NCI-H69 (cell line): ENCODE data around the gene ZNF444.
A peak's percentile ranks its signal among the peaks of the same experiment; 100 is the strongest.

Source experiments
- DNase-seq: peaks from one replicate; lab custom pipeline; 2025; lab: John Stamatoyannopoulos, UW

Gene ZNF444

GRCh38 chr19:56121180-56122167, 19.6 kb upstream of the ZNF444 start, which contains the start of gene ZNF787:
Gene ZNF787 (minus strand): TSS chr19:56121295. CDS start chr19:56103217, 18,078 bp downstream.
- peak; percentile 100 for DNase-seq

DNA sequence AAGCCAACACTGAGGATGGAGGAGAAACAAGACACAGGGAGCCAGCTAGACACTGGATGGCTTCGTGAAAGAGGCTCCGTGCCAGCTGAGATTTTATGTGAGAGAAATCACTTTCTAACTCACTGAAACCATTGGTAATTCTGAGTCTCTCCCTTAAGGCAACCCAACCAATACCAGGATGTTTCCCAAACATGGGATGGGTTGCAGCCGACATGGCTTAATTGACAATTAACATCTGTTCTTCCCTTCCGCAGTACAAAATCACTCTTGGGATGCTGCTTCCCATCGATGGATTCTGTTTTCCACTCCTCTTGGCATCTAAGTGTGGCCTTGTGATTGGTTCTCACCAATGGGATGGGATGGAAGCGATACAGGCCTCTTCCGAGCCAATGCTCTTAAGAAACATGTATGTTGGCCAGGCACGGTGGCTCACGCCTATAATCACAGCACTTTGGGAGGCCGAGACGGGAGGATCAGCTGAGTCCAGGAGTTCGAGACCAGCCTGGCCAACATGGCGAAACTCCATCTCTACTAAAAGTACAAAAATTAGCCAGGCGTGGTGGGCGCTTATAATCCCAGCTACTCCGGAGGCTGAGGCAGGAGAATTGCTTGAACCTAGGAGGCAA, 17.7 kb upstream of the ZNF444 start:
- DNase-seq = no peak

- no peak for DNase-seq
Measured at GRCh38 chr19:56124578-56124977, 16.5 kb upstream of the ZNF444 start.

DNA sequence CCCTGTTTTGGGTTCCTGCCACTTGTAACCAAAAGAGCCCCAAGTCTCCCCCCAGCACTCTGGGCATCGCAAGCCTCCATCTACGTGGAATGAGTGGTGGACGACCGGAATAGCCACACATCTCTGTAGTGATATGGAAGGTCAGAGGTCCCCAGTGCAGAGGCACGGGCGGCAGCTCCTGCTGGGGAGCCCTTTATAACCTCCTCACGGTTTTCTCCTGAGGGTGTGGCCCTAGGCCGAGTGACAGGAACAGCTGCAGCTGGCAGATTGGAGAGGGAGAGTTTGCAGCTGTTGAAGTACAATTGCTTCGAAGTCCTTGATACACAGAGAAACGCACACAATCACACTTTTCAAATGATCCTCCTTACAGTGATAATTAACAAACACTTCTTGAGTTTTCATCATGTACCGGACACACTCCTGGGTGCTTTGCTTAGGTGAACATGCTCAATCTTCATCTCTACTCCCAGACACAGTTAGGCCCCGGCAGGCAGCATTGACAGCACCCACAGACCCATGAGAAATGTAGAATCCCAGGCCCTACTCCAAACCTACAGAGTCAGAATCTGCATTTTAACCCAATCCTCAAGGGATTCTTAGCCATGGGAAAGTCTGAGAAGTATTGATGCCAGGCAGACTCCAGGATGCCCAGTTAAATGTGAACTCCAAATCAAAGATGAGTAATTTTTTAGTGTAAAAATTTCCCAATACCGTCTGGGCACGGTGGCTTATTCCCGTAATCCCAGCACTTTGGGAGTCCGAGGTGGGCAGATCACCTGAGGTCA, 15.1 kb upstream of the ZNF444 start:
- DNase-seq = no peak

GRCh38 chr19:56126983-56127780, 13.9 kb upstream of the ZNF444 start:
- DNase-seq = no peak

DNA sequence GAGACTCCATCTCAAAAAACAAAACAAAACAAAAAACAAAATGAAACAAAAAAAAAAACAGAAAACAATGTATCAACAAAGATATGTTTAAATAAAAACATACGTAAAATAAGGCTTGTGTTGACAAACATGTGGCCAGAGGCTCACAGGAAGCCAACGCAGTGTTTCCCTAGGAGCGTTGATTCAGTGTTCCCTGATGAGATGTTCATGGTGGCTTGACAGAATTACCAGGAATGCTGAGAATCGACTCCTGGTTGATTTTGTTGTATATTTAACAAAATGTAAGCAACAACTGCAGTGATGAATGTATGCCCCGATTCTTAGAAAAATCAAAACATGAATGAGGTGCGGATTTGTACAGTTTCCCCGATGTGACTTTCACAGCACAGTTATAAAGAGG, 11.1 kb upstream of the ZNF444 start:
- DNase-seq = no peak

DNA sequence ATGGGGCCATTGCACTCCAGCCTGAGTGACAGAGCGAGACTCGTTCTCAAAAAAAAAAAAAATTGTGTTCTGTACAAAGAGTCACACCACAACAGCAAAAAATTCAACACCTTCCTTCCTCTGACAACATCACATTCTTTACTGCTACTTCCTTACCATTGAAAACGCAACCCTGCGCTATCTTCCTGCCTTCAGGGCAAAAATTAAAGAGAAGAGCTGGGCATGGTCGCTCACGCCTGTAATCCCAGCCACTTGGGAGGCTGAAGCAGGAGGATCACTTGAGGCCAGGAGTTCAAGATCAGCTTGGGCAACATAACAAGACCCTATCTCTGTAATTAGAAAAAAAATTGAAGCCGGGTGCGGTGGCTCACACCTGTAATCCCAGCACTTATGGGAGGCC, 9.4 kb upstream of the ZNF444 start:
- DNase-seq = no peak

GRCh38 chr19:56132316-56132822, 8.7 kb upstream of the ZNF444 start:
- DNase-seq = no peak

DNA sequence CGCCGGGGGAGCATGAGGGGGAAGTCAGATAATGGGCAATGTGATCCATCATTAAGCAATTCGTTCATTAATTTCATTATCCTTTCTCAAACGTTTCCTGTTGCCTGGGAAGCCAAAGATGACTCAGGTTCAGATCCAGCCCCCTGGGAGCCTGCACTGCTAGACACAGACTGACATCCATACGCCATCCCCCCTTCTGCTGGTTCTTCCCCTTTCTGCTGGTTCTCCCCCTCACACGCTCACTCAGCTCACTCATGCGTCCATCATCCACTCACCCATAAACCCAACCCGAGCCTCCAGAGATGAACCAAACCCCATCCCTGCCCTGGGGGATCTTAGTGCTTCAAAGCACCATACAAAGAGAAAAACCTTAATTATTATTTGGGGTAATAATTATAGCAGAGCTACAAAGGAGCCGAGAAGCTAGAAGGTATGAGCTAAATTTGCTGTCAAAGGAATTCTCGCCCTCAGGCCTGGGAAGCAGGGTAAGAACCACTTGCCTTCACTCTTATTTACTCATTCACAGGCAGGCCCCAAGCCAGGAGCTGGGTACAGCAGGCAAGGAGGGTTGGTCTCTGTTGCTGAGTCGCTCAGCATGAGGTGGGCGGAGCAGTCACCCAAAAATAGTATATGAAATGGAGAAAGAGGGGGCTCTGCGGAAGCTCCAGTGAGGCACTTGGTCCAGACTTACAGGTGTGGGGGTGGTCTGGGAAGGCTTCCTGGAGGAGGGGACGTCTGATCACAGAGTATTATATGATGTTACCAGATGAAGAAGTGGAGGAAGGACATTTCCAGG, 7.0 kb upstream of the ZNF444 start:
- peak; percentile 88 for DNase-seq

GRCh38 chr19:56134654-56134921, 6.5 kb upstream of the ZNF444 start:
- peak; percentile 75 for DNase-seq

- no peak for DNase-seq
Measured at GRCh38 chr19:56136362-56136761, 4.7 kb upstream of the ZNF444 start.

- DNase-seq = peak; percentile 14
Measured at GRCh38 chr19:56137405-56137804, 3.7 kb upstream of the ZNF444 start.

GRCh38 chr19:56138069-56138468, 3.0 kb upstream of the ZNF444 start:
- DNase-seq = no peak

DNA sequence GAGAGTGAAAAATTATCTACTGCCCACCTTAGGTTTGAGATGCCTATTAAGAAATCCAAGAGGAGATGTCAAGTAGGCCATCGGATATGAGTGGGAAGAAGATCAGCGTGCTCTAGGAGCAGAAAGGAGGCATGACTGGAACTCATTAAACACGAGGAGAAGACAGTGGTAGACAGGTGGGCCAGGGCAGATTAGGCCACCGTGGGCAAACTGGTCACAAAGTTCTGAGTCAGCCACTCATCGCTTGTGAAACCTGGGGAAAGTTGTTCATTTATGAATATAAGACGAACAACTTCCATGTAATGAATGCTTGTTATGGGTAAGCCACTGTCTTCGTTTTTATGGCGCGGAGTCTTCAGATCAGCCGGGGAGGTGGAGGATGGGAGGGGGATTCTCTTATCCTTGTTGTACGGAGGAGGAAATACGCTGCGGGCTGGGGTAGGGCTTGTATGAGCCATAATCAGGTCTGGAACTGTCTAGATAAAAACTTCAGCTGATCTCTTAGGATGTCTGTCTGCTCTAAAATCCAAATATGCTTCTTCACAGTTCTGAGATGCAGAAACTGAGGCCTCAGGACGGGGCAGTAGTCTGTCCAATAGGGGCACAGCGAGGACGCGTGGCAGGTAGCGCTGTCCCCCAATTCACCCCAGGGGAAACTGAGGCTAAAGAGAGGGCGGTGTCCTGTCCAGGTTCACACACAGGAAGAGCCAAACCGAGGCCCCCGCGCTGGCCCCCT, 1.1 kb upstream of the ZNF444 start:
- DNase-seq = no peak

GRCh38 chr19:56141417-56141993, 418 bp downstream of the ZNF444 start:
- DNase-seq = peak; percentile 59

- DNase-seq = peak; percentile 75
Measured at GRCh38 chr19:56142087-56142787, 1.1 kb downstream of the ZNF444 start.

- DNase-seq = no peak
Measured at GRCh38 chr19:56142897-56143434, 1.9 kb downstream of the ZNF444 start.

GRCh38 chr19:56144376-56144775, 3.3 kb downstream of the ZNF444 start:
- no peak for DNase-seq

GRCh38 chr19:56144831-56145230, 3.7 kb downstream of the ZNF444 start:
- no peak for DNase-seq
